HG03520 (cell line): Measurements from ENCODE around the gene KCNC2.
"Not testable (repeated sequence)": the region's sequence is repeated elsewhere in the genome, so short reads cannot be mapped to it uniquely, and the experiment has no call there.

Experiments
- ATAC-seq: cut with Tn5 transposase; IDR thresholded peaks from one replicate; pipeline ENCODE4 v1.9.1; 2021; ENCODE audit warnings: mild to moderate bottlenecking, moderate library complexity; ENCODE audit not compliant: unreplicated experiment

The KCNC2 gene

GRCh38 chr12:75209812-75210138 is at the start of gene KCNC2:
Gene KCNC2 (minus strand): TSS chr12:75209839.
- no peak for ATAC-seq

DNA sequence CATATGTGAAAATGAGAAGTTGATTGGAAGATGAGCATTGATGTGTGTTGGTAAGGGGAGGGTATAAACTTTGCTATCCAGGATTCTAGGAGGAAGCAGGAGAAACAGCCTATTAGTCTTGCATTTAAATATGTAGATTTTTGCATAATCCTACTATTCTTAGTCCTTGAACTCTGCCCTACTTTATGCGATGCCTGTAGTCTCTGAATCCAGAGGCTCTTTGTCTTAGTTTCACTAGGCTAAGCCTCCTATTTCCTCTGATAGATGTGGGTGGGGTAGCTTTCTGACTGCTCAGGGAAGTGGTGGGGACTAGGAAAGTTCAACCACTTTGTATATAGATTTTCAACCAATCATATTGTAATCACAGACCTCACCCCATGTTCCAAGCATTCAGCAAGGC is 49.5 kb upstream of the KCNC2 start:
- ATAC-seq: no peak

DNA sequence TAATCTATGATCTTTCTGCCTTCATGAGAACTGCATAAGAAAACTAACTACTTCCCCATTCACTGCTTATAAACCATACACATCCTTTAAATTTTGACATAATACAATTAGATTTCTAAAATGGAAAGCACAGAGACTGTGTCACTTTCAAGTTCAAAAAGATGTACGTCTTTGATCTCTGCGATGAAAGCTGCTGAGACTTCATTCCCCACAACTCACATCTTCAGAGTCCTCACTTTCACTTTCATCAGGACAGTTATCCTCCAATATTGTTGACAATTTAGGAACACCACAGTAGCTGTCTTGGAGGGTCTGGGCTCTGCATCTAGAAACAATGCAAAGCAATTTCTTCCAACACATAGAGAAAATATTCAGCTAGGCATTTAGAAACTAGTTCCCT is 47.9 kb upstream of the KCNC2 start:
- no peak for ATAC-seq

DNA sequence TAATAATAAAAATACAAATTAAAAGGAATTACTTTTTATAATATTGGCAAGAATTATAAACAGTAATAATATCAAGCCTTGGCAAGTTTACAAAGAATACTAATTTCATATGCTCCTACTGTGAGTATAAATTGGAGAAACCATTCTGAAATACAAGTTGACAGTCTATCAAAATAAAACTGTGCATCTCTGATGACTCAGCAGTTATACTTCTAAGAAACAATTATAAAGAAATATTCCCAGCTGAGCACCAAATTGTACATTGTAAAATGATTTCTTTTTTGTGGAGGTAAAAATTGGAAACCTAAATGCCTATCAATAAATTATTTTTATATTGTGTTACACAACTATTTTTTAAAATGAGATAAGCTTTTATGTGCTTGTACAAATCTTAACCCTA is 35.5 kb upstream of the KCNC2 start:
- no peak for ATAC-seq

- ATAC-seq: peak; percentile 89
Measured at GRCh38 chr12:75239987-75240386, 30.3 kb upstream of the KCNC2 start.

DNA sequence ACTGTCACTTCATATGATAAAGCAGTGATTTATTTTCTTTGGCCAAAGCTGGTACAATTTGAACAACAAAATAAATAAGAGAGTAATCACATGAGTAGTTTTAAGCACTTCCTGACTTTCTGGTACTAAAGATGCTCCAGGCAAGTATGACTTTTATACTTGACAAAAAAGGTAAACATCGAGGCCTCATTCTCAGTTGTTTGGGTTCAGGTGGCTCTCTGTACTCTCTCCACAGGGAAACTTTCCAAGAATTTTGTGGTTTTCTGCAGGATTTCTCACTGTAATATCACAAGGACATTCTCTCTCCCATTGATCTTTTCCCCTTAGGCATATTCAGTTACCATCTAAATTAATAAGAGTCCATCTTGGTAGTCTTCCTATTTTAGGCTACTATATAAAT is 26.6 kb upstream of the KCNC2 start:
- no peak for ATAC-seq

DNA sequence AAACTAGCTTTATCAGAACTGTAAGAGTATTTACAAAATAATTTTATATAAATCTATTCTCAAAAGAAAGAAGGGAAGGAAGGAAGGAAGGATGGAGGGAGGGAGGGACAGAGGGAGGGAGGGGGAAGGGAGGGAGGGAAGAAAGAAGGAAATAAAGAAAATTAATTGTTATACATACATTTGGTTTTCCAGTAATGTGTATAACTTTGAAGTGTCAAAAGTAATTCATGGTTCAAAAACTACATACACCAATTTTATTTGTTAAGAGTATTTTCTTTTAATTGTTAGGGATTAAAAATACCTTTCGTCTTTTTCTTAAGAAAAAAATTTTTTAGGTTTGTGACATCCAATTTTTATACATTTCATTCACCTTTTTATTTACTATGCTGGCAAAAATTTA is 17.5 kb upstream of the KCNC2 start:
- no peak for ATAC-seq

- ATAC-seq: no peak
Measured at GRCh38 chr12:75212072-75212471, 2.4 kb upstream of the KCNC2 start.

DNA sequence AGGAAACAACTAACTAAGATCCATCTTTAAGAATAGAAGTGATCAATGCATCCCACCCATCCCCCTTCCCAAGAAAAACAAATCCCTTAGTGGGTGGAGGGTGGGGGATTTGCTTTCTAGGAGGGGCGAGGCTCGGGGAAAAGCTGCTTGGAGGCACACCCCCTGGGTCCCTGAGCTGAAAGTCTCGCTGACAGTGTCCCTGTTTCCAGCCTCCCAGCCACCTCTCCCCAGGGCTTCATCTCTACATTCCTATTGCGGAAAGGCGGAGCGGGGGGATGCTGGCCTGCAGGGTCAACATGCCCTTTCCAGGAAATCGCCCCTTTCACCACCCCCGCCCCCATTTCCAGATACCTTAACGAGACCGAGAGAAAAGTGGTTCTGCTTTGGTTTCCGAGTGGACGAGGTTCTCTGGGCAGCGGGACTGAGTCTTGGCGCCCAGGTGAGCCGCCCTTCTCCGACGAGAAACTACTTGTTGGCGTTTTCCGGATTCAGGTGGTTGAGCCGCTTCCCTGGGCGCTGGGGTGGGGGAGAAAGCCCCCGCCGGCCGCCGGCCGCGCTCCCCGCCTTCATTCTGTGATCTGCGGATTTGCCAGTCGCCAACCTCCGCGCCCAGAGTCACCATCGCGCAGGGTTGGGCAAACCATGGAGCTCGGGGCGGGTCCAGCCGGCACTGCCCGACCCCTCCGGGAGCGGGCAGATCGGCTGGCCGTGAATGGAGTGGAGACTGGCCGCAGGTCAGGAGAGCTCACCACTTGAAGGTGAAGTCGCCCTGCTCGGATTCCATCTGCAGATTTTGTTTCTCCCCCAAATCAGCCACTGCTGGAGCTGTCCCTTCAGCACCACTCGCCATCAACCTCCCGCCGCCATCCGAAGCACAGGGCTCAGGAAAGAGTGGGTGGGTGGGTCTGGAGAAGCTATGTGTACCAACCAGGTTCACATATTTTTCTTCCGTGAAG is 505 bp downstream of the KCNC2 start:
- ATAC-seq: no peak

GRCh38 chr12:75207338-75208083 is 2.1 kb downstream of the KCNC2 start:
- no peak for ATAC-seq

DNA sequence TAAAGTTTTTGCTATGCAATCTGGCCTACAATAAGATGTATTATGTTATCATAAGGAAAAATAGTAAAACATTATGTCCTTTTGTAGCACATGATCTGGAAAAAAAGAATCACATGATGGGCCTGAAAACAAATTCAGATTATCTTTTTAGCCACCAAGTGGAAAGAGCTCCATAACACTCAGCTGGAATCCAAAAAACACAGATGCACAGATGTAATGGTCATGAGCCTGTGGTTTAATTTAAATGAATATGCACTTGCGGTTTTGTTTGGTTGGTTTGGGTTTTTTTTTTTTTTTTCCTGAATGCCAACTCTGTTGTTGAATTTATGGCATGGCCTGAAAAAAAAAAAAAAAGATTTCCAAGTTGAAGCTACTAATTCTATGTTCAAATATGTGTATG is 4.1 kb downstream of the KCNC2 start:
- ATAC-seq: no peak

DNA sequence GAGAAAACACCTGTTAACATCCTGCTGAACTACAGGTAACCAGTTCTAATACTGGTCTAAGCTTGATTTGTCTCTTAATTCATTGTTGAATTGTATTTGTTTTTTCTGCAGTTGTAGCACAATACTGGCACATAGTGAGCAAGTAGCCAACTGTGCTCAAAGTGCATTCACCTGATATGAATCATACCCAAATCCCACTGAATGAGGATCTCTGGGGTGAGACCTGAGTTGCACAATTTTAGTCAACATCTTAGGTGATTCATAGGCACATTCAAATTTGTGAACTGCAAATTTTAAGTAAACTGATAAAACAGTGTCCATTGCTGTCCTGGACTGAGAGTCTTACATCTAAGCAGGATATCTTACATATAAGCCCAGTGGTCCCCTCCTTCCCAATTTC is 12.8 kb downstream of the KCNC2 start:
- ATAC-seq: no peak

DNA sequence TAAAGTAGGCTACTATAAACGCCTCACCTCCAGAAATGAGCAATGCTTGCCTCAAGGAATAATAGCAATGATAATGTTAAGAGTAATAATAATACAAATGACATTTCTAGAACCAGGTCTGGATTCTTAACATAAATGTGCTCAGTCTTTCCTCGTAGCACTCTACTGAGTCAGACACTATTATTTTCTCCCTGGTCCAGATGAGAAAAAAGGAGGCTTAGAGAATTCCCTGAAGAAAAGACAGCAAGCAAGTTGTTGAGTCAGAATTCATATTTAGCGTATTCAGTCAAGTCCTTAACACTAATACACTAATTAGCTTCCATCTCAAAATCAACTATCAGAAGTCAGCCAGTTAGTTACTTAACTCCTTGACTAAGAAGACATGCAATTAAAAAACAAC is 13.2 kb downstream of the KCNC2 start:
- no peak for ATAC-seq

GRCh38 chr12:75194250-75194649 is 15.4 kb downstream of the KCNC2 start:
- ATAC-seq: no peak

GRCh38 chr12:75192196-75192595 is 17.4 kb downstream of the KCNC2 start:
- no peak for ATAC-seq

- ATAC-seq: no peak
Measured at GRCh38 chr12:75190846-75191245, 18.8 kb downstream of the KCNC2 start.

- not testable (repeated sequence) for ATAC-seq
Measured at GRCh38 chr12:75185881-75186280, 23.8 kb downstream of the KCNC2 start.

DNA sequence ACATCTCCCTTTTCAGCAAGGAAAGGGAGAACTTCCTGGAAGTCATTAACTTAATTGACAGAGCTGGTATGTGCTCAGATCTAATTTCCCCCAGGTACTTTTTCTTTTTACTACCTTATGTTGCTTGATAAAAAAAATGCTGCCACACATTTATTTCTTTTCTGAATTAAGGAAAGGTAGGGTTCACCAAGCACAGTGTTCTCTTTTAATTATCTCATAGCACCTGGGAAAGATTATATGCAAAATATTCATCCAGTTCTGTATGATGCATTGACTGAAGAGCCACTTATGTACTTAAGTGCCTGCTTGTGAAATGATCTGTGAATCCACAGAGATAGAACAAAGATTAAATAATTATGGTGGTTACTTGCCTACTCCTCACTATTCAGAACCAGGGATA is 25.1 kb downstream of the KCNC2 start:
- ATAC-seq: no peak

- ATAC-seq: no peak
Measured at GRCh38 chr12:75183967-75184366, 25.7 kb downstream of the KCNC2 start.

DNA sequence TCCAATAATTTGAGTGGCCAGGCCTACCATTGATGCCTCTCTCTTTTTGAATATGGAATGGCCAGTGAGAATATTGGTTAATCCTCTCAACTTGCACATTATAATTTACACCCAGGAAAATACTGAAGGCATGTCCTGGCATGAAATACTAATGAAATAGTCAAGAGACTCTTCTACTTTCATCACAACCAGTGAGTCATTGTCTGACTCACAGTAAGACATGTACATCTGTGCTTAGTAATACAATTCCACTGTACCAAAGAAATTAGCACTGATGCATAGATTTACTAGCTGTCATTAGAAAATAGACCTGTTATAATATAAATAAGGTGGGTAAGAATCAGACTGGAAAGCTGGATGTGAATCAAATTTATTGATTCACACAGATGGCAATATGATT is 31.6 kb downstream of the KCNC2 start:
- ATAC-seq: peak; percentile 89

- no peak for ATAC-seq
Measured at GRCh38 chr12:75172611-75173010, 37.0 kb downstream of the KCNC2 start.

GRCh38 chr12:75170640-75171185 is 38.9 kb downstream of the KCNC2 start:
- peak; percentile 67 for ATAC-seq
